HepG2 (cell line): ENCODE measurements around the gene HSPA1B. TPM values are rescaled to one million over a fixed set of nuclear protein-coding genes. Genes with fewer than 3 reads are reported as not detected.

Source experiments
- ATF7-NPFF ChIP-seq: sonication (generic); formaldehyde crosslinking; IDR thresholded peaks from 2 replicates; pipeline ENCODE4 v1.8.1; 2023; ENCODE audit warnings: mild to moderate bottlenecking, low read depth, missing genetic modification reagents, moderate library complexity
- ERF ChIP-seq: IDR thresholded peaks from 2 replicates; pipeline ENCODE4 v1.6.1; 2018; ENCODE audit warnings: missing biosample characterization, missing genetic modification reagents
- HINFP ChIP-seq: sonication (generic); formaldehyde crosslinking; IDR thresholded peaks from 2 replicates; pipeline ENCODE4 v1.4.0; 2020; ENCODE audit warnings: low read depth, mild to moderate bottlenecking, missing genetic modification reagents
- MLXIP ChIP-seq: sonication (generic); formaldehyde crosslinking; IDR thresholded peaks from 2 replicates; pipeline ENCODE4 v1.9.0; 2021; ENCODE audit warnings: missing genetic modification reagents, borderline replicate concordance
- SNAPC4 ChIP-seq: sonication (generic); formaldehyde crosslinking; IDR thresholded peaks from 2 replicates; pipeline ENCODE4 v1.4.0; 2020; ENCODE audit warnings: mild to moderate bottlenecking, missing genetic modification reagents
- SRY ChIP-seq: sonication (generic); formaldehyde crosslinking; IDR thresholded peaks from 2 replicates; pipeline ENCODE4 v1.8.0; 2022; ENCODE audit warnings: mild to moderate bottlenecking, missing genetic modification reagents
- ZBTB8A ChIP-seq: sonication (generic); formaldehyde crosslinking; IDR thresholded peaks from 2 replicates; pipeline ENCODE4 v1.4.0; 2020; ENCODE audit warnings: mild to moderate bottlenecking, low read depth, missing genetic modification reagents, borderline replicate concordance
- ZFP90 ChIP-seq: sonication (generic); formaldehyde crosslinking; IDR thresholded peaks from 2 replicates; pipeline ENCODE4 v1.8.0; 2022; ENCODE audit warnings: missing genetic modification reagents, mild to moderate bottlenecking, inconsistent platforms, borderline replicate concordance
- ZNF501 ChIP-seq: sonication (generic); formaldehyde crosslinking; IDR thresholded peaks from 2 replicates; pipeline ENCODE4 v1.5.1; 2020; ENCODE audit warnings: mild to moderate bottlenecking, moderate library complexity, missing genetic modification reagents
- ZNF609 ChIP-seq: sonication (generic); formaldehyde crosslinking; IDR thresholded peaks from 2 replicates; pipeline ENCODE4 v1.4.0; 2020; ENCODE audit warnings: mild to moderate bottlenecking, missing genetic modification reagents, borderline replicate concordance
- ZNF670 ChIP-seq: sonication (generic); formaldehyde crosslinking; IDR thresholded peaks from 2 replicates; pipeline ENCODE4 v1.8.0; 2022; ENCODE audit warnings: mild to moderate bottlenecking, missing genetic modification reagents, borderline replicate concordance
- polyA plus RNA-seq, 8 experiments: library from polyadenylated mRNA; depleted of rRNA in 3 of 8; stranded (reverse) in 7 of 8; unstranded in 1 of 8; fragments of >200 nt; fragmentation: Illumina TruSeq in 4 of 8; extraction: Trizol in 4 of 8; gene quantifications; 2 replicates each; pipeline versions ENCODE4 v1.2.1 to v1.2.3, GENCODE V29; 2011 to 2016; ENCODE audit warnings: low read depth in 4 of 8, missing spikeins in 1 of 8, mixed read lengths in 1 of 8; ENCODE audit not compliant: insufficient read depth in 1 of 8
- total RNA-seq, 5 experiments: library from RNA; depleted of rRNA; stranded (reverse); fragments of >200 nt; fragmentation: Illumina TruSeq; extraction: Trizol; gene quantifications; 2 replicates each; pipeline ENCODE4 v1.2.3, GENCODE V29; 2016; ENCODE audit warnings: low read depth in 1 of 5

HSPA1B gene
- total and polyA plus RNA-seq, 2 of the 13 experiments (the other 11 are each of a cell fraction or from before 2014, with no cell fraction given) = 26.0 to 186 TPM

GRCh38 chr6:31827286-31828079 lies at the start of gene HSPA1B (continued):
- TF ChIP-seq ZNF609 (CRISPR knock-in tag) = peak; percentile 44; the same call in 1 of the 2 replicates
- TF ChIP-seq ERF (CRISPR knock-in tag) = peak; percentile 76
- TF ChIP-seq ZBTB8A (CRISPR knock-in tag) = no peak
- TF ChIP-seq ZNF501 (CRISPR knock-in tag) = peak; percentile 74
- TF ChIP-seq ZFP90 = peak; percentile 35; the same call in 1 of the 2 replicates
- TF ChIP-seq MLXIP (CRISPR knock-in tag) = peak; percentile 77; the same call in 1 of the 2 replicates
- TF ChIP-seq SNAPC4 (CRISPR knock-in tag) = 0 out of 2 replicates have a peak, but pooled peaks have one; percentile 63
- TF ChIP-seq HINFP (CRISPR knock-in tag) = no peak; the same call in 1 of the 2 replicates
- peak; percentile 90; the same call in 1 of the 2 replicates for TF ChIP-seq SRY (CRISPR knock-in tag)
- TF ChIP-seq ZNF670 (CRISPR knock-in tag) = peak; percentile 9; the same call in 1 of the 2 replicates
- peak; percentile 89 for TF ChIP-seq ATF7-NPFF (CRISPR knock-in tag)
